BJ (cell line): Measurements from ENCODE around the gene CUEDC2. TPM values are rescaled to one million over a fixed set of nuclear protein-coding genes. Genes with fewer than 3 reads are reported as not detected.

Experiments
- CTCF ChIA-PET: fragments of 350-600 bp; formaldehyde crosslinking; extraction: SDS; loops from one replicate; lab custom pipeline; 2021; ENCODE audit warnings: antibody characterized with exemption, inconsistent platforms; lab: Yijun Ruan, JAX
- POLR2A ChIA-PET: fragments of 300-600 bp; sonication (Branson Sonifier 250); formaldehyde crosslinking; extraction: SDS; loops from one replicate; lab custom pipeline; 2021; ENCODE audit warnings: antibody characterized with exemption; lab: Charles Lee
- DNase-seq: peaks from one replicate; pipeline ENCODE4 v3.0.0-alpha.2; 2011; ENCODE audit warnings: low read depth
- H3K27me3 ChIP-seq: 2 replicates; pipeline ENCODE4 v1.6.0; 2011; ENCODE audit warnings: low read length; ENCODE audit not compliant: control insufficient read depth, insufficient read depth
- H3K36me3 ChIP-seq: 2 replicates; pipeline ENCODE4 v1.5.1; 2011; ENCODE audit warnings: low read length; ENCODE audit not compliant: control insufficient read depth, insufficient read depth
- H3K4me3 ChIP-seq: 2 replicates; pipeline ENCODE4 v1.5.1; 2011; ENCODE audit warnings: low read depth, mild to moderate bottlenecking, control low read depth, low read length
- polyA plus RNA-seq: library from polyadenylated mRNA; depleted of rRNA; stranded (reverse); fragments of >200 nt; gene quantifications from 2 replicates; pipeline ENCODE4 v1.2.3, GENCODE V29; 2011
- TF ChIP-seq, protein P1 (sequence below): IDR thresholded peaks from 2 replicates; pipeline ENCODE4 v1.5.1; 2011; ENCODE audit warnings: low read depth, mild to moderate bottlenecking, control low read depth, inconsistent platforms, low read length, moderate library complexity; ENCODE audit not compliant: insufficient read depth

Gene CUEDC2
- polyA plus RNA-seq, 1 experiment = 74.4 TPM

DNA sequence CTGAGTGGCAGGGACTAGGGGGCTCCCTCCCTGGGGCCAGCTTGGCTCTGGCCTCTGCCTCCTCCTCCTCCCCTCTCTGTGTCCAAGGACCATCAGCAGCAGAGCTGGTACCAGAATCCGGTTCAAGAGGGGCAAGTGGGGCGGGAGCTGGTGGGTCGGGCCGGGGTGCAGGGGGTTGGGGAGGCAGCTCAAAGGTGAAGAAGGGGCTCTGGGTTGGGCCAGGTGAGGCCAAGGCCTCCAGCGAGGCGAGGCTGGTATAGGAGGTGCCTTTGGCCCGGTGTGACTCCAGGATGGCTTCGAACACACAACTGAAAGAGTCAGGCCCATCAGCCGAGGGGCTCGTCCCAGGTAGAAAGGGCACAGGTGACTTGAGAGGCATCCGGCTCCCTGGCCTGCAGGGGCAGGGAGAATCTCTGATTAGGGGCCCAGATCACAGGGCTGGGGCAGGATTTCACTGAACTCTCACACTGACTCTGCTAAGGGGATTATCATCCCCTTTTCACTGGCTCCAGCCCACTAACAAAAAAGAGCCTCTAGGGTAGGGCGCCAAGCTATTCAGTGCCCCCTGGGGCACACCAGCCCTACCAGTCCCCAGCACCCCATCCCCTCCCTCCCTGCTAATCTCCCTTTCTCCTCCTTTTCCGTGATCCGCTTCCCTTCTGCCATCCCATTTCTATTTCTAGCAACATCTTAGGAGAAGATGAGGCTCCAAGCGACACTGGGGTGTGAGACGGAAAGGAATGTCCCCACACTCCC, 18.4 kb downstream of the CUEDC2 start:
- H3K4me3 ChIP-seq = no peak overlapping the region
- POLR2A ChIA-PET = no interaction called here
- CTCF ChIA-PET = interaction anchor here (1.2 to 5.4 kb wide), 3 partner anchors 10 to 65 kb away, joined by 3 to 38 read pairs (median 5); no protein-coding TSS in a partner anchor
- no peaks in the 10 kb centered on the region for H3K36me3 ChIP-seq
- TF ChIP-seq, protein P1, sequence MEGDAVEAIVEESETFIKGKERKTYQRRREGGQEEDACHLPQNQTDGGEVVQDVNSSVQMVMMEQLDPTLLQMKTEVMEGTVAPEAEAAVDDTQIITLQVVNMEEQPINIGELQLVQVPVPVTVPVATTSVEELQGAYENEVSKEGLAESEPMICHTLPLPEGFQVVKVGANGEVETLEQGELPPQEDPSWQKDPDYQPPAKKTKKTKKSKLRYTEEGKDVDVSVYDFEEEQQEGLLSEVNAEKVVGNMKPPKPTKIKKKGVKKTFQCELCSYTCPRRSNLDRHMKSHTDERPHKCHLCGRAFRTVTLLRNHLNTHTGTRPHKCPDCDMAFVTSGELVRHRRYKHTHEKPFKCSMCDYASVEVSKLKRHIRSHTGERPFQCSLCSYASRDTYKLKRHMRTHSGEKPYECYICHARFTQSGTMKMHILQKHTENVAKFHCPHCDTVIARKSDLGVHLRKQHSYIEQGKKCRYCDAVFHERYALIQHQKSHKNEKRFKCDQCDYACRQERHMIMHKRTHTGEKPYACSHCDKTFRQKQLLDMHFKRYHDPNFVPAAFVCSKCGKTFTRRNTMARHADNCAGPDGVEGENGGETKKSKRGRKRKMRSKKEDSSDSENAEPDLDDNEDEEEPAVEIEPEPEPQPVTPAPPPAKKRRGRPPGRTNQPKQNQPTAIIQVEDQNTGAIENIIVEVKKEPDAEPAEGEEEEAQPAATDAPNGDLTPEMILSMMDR = no peak
- DNase-seq = no peak
- peaks cover 49% of the 10 kb centered on the region for H3K27me3 ChIP-seq

DNA sequence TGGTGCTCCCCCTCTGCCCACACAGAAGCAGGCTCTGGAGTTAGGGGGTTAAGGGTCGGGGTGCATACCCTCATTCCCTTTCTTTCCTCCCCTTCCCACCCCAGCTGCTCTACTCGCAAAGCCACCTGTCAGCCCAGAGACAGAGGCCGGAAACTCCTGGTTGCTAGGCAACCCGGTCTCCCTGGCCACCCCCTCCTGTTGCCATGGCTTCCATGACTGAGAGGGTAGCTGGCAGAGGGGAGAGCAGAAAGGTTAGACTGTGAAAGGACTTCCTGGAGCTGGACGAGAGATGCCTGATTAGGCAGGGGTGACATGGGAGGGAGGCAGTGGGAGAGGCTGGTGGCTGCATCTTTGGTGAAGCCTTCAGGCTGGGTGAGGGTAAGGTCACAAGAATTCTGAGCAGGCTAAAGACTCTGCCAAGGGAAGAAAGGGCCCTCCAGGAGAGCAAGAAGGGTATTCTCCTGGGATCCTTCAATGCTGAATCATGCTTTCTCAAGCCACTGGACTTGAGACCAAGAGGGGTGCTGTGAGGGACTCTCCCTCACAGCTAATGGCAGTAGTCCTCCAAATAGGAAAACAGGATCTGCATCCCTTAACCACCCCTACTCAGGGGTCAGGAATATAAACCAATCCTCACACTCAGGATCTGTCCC, 19.2 kb downstream of the CUEDC2 start:
- H3K4me3 ChIP-seq = no peak overlapping the region
- H3K27me3 ChIP-seq = peaks cover 50% of the 10 kb centered on the region
- TF ChIP-seq, protein P1 = no peak
- ChIA-PET POLR2A (no interaction called here), CTCF (interaction anchor here (0.8 to 5.4 kb wide), 4 partner anchors 9 to 182 kb away, joined by 3 to 38 read pairs (median 4); no protein-coding TSS in a partner anchor)
- DNase-seq = no peak
- no peaks in the 10 kb centered on the region for H3K36me3 ChIP-seq

DNA sequence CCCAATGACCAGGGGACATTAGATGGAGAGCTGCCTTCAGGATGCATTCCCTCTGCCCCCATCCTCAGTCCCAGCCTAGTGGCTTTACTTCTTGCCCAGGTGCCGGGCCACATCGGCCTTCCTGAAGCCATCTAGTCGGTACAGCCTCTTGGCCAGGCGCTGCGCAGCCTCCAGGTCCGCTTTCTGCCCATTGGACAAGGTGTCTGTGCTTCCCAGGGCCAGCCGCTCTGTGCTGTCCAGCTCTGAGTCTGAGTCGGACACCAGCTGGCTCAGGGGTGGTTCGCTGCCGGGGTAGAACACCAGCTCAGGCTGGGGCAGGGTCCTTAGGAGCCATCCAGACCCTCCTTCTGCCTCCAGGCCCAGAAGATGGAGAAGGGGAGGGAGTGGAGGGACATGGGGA, 20.1 kb downstream of the CUEDC2 start:
- ChIA-PET POLR2A (no interaction called here), CTCF (interaction anchor here (1.8 to 5.4 kb wide), 3 partner anchors 9 to 13 kb away, joined by 5 to 38 read pairs (median 21); partner anchors contain the start of gene FBXL15)
- TF ChIP-seq, protein P1 = no peak
- DNase-seq = no peak
- no peak overlapping the region for H3K4me3 ChIP-seq
- peaks cover 54% of the 10 kb centered on the region for H3K27me3 ChIP-seq
- no peaks in the 10 kb centered on the region for H3K36me3 ChIP-seq

DNA sequence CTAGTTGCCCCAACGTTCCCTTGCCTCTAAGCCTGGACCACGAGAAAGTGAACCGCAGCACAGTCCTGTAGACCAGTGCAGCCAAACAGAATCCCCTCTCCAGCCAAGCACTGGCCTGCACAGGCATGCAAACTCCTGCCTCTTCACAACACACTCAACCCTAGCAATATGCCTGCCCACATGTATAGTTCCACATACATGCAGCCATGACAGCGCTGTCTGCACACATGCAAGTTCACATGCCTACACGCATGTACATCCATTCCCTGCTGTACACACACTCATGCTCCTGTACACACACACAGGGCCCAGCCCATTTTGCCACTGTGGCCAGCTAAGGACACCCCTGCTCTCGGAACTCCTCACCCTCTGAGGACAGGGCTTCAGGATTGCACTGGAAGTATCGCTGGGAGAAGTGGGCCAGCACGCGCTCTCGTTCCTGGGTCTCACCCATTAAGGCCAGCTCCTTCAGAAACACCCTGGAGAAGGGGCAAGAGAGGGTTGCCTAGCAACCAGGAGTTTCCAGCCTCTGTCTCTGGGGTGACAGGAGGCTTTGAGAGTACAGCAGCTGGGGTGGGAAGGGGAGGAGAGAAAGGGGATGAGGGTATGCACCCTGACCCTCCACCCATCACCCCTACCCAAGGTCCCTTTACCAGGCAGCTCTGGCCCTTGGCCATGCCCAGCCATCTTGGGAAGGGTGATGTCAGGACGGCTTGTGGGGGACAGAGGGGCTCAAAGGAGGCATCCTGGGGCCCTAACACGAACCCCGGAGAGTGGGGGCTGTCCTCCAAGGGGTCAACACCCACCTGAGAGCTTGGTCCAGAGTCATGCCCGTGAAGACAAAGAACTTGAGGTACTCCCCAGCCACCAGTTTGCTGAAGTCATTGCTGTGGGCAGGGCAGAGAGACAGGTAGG, 20.8 kb downstream of the CUEDC2 start:
- TF ChIP-seq, protein P1 = no peak
- DNase-seq = no peak
- CTCF ChIA-PET = interaction anchor here (3.8 to 5.4 kb wide), 2 partner anchors 10 to 13 kb away, joined by 21 to 38 read pairs; partner anchors contain the start of gene FBXL15

More for the DNA sequence above, 20.8 kb downstream of the CUEDC2 start:
- POLR2A ChIA-PET = interaction anchor here (0.7 kb wide), 1 partner anchor 290 kb away, joined by 3 read pairs; no protein-coding TSS in a partner anchor
- no peak overlapping the region for H3K4me3 ChIP-seq
- H3K36me3 ChIP-seq = no peaks in the 10 kb centered on the region
- peaks cover 54% of the 10 kb centered on the region for H3K27me3 ChIP-seq
